Uterus (tissue), 4 donors: ENCODE results near the gene CDIP1. TPM values are rescaled to one million over a fixed set of nuclear protein-coding genes. Genes with fewer than 3 reads are reported as not detected.

Source experiments
- DNase-seq, 2 donors: peaks; one replicate each; pipeline ENCODE4 v3.0.0-alpha.2; 2019 to 2020
- H3K27ac ChIP-seq, 2 donors: fragments of 200-600 bp; sonication (generic); 1 replicate in 1 of 2; 2 replicates in 1 of 2; pipeline ENCODE4 v1.5.1; 2016 to 2018
- H3K27me3 ChIP-seq, 2 donors: fragments of 200-600 bp; sonication (generic); one replicate each; pipeline ENCODE4 v1.5.1; 2018 to 2019; ENCODE audit warnings: control low read depth in 1 of 2
- H3K36me3 ChIP-seq, 2 donors: fragments of 200-600 bp; sonication (generic); one replicate each; pipeline ENCODE4 v1.5.1; 2019; ENCODE audit warnings: control low read depth in 1 of 2
- H3K4me1 ChIP-seq, 2 donors: fragments of 200-600 bp; sonication (generic); one replicate each; pipeline ENCODE4 v1.5.1; 2018 to 2019; ENCODE audit warnings: control low read depth in 1 of 2
- H3K4me3 ChIP-seq, 2 donors: fragments of 200-600 bp; sonication (generic); 1 replicate in 1 of 2; 2 replicates in 1 of 2; pipeline ENCODE4 v1.5.1; 2018 to 2019; ENCODE audit warnings: mild to moderate bottlenecking in 1 of 2
- H3K9me3 ChIP-seq, 2 donors: fragments of 200-600 bp; sonication (generic); one replicate each; pipeline ENCODE4 v1.5.1; 2019; ENCODE audit warnings: control low read depth in 1 of 2
- CTCF ChIP-seq, 4 experiments: fragments of 200-600 bp in 2 of 4; fragments of 450-650 bp in 2 of 4; sonication (generic) in 2 of 4; IDR thresholded peaks; one replicate each; pipeline ENCODE4 v1.5.1; 2016 to 2019; ENCODE audit warnings: antibody characterized with exemption in 4 of 4, mild to moderate bottlenecking in 2 of 4, moderate library complexity in 1 of 4
- POLR2A ChIP-seq, 2 donors: fragments of 450-650 bp; IDR thresholded peaks; one replicate each; pipeline ENCODE4 v1.6.1; 2016; ENCODE audit warnings: antibody characterized with exemption in 2 of 2, mild to moderate bottlenecking in 1 of 2, moderate library complexity in 1 of 2
- intact Hi-C: fragments of 100-400 bp; cut with DNase I; formaldehyde crosslinking; loops from one replicate; pipeline ENCODE4 v1.15.1; 2023; ENCODE audit warnings: low total_unique reads
- total RNA-seq, 4 donors: library from RNA; depleted of rRNA in 3 of 4; stranded (reverse); fragments of >200 nt in 3 of 4; gene quantifications; one replicate each; pipeline versions ENCODE4 v1.1.0 to v1.2.4, GENCODE V29; 2014 to 2023
- donor health status: DM: yes; HTN: yes; CAD: no.

The CDIP1 gene
- total RNA-seq, 4 donors from 2014 or later: 5.0 to 40.6 (median 11.1) TPM

- TF ChIP-seq CTCF (IDR thresholded peaks at IDR 0.05) (peak in 2 of 4 experiments; percentile 5 to 26), POLR2A (IDR thresholded peaks at IDR 0.05) (peak; percentile 58 to 67)
- peak within 1 kb of the TSS; percentile 55 to 84 for H3K4me3 ChIP-seq
- H3K27me3 ChIP-seq: no peaks in the 10 kb centered on the region
- H3K9me3 ChIP-seq: no peaks in the 10 kb centered on the region
- no peaks in the 10 kb centered on the region for H3K4me1 ChIP-seq
- intact Hi-C loops: no loop called here
- peak; percentile 87 to 89 for DNase-seq
- no peaks in the 10 kb centered on the region for H3K36me3 ChIP-seq
- peak within 1 kb of the TSS; percentile 87 to 90 for H3K27ac ChIP-seq
Observed at GRCh38 chr16:4474192-4474961, 64.2 kb downstream of the CDIP1 start, which contains the start of gene NMRAL1. NMRAL1 (minus strand) TSS chr16:4474625; CDS start chr16:4474132, 493 bp downstream.

GRCh38 chr16:4472880-4473279, 65.7 kb downstream of the CDIP1 start:
- no peak for DNase-seq
- no peaks in the 10 kb centered on the region for H3K27me3 ChIP-seq

GRCh38 chr16:4471869-4472268, 66.7 kb downstream of the CDIP1 start:
- no peak for TF ChIP-seq POLR2A (IDR thresholded peaks at IDR 0.05)
- no peak for TF ChIP-seq CTCF (IDR thresholded peaks at IDR 0.05)

More at GRCh38 chr16:4472880-4473279, 65.7 kb downstream of the CDIP1 start:
- Histone ChIP-seq H3K4me3 (no peak overlapping the region), H3K36me3 (no peaks in the 10 kb centered on the region), H3K27ac (no peak overlapping the region), H3K9me3 (no peaks in the 10 kb centered on the region), H3K4me1 (no peaks in the 10 kb centered on the region)
- TF ChIP-seq POLR2A (IDR thresholded peaks at IDR 0.05) (no peak), CTCF (IDR thresholded peaks at IDR 0.05) (no peak)
- intact Hi-C loops: no loop called here

GRCh38 chr16:4468972-4469371, 69.6 kb downstream of the CDIP1 start:
- Histone ChIP-seq H3K36me3 (no peaks in the 10 kb centered on the region), H3K27me3 (no peaks in the 10 kb centered on the region), H3K9me3 (no peaks in the 10 kb centered on the region), H3K4me1 (no peaks in the 10 kb centered on the region), H3K4me3 (no peak overlapping the region), H3K27ac (no peak overlapping the region)
- TF ChIP-seq POLR2A (IDR thresholded peaks at IDR 0.05) (no peak), CTCF (IDR thresholded peaks at IDR 0.05) (no peak)
- intact Hi-C loops: no loop called here
- DNase-seq: no peak

More at GRCh38 chr16:4471869-4472268, 66.7 kb downstream of the CDIP1 start:
- H3K9me3 ChIP-seq: no peaks in the 10 kb centered on the region
- no peaks in the 10 kb centered on the region for H3K27me3 ChIP-seq
- H3K27ac ChIP-seq: no peak overlapping the region
- intact Hi-C loops: no loop called here
- H3K4me3 ChIP-seq: no peak overlapping the region
- no peak for DNase-seq
- no peaks in the 10 kb centered on the region for H3K36me3 ChIP-seq
- no peaks in the 10 kb centered on the region for H3K4me1 ChIP-seq

GRCh38 chr16:4467916-4468315, 70.7 kb downstream of the CDIP1 start:
- intact Hi-C loops: no loop called here
- Histone ChIP-seq H3K27ac (no peak overlapping the region), H3K27me3 (no peaks in the 10 kb centered on the region), H3K36me3 (no peaks in the 10 kb centered on the region), H3K9me3 (no peaks in the 10 kb centered on the region), H3K4me1 (no peaks in the 10 kb centered on the region), H3K4me3 (no peak overlapping the region)
- no peak for DNase-seq
- no peak for TF ChIP-seq POLR2A (IDR thresholded peaks at IDR 0.05)
- no peak for TF ChIP-seq CTCF (IDR thresholded peaks at IDR 0.05)
